Suprapubic skin (tissue), 4 donors: ENCODE results near the gene GABRD. TPM values are rescaled to one million over a fixed set of nuclear protein-coding genes. Genes with fewer than 3 reads are reported as not detected.

ENCODE experiments used
- DNase-seq, 2 donors: peaks; one replicate each; pipeline ENCODE4 v3.0.0-alpha.2; 2019; ENCODE audit warnings: low spot score in 2 of 2
- H3K27ac ChIP-seq: fragments of 200-600 bp; sonication (generic); one replicate; pipeline ENCODE4 v1.5.1; 2019
- H3K27me3 ChIP-seq: fragments of 200-600 bp; sonication (generic); one replicate; pipeline ENCODE4 v1.5.1; 2019
- H3K36me3 ChIP-seq: fragments of 200-600 bp; sonication (generic); one replicate; pipeline ENCODE4 v1.5.1; 2019
- H3K4me1 ChIP-seq: fragments of 200-600 bp; sonication (generic); one replicate; pipeline ENCODE4 v1.5.1; 2019
- H3K4me3 ChIP-seq: fragments of 200-600 bp; sonication (generic); one replicate; pipeline ENCODE4 v1.5.1; 2019; ENCODE audit warnings: mild to moderate bottlenecking
- H3K9me3 ChIP-seq: fragments of 200-600 bp; sonication (generic); one replicate; pipeline ENCODE4 v1.5.1; 2019
- CTCF ChIP-seq, 2 donors: fragments of 200-600 bp in 1 of 2; fragments of 450-650 bp in 1 of 2; sonication (generic) in 1 of 2; IDR thresholded peaks; one replicate each; pipeline ENCODE4 v1.5.1; 2016 to 2019; ENCODE audit warnings: antibody characterized with exemption in 2 of 2, mild to moderate bottlenecking in 1 of 2, moderate library complexity in 1 of 2
- EP300 ChIP-seq: sonication (generic); formaldehyde crosslinking; IDR thresholded peaks from one replicate; pipeline ENCODE4 v1.6.1; 2017; ENCODE audit warnings: antibody characterized with exemption
- POLR2A ChIP-seq, 2 donors: fragments of 450-650 bp; IDR thresholded peaks; one replicate each; pipeline ENCODE4 v1.6.1; 2017; ENCODE audit warnings: antibody characterized with exemption in 2 of 2, mild to moderate bottlenecking in 2 of 2, moderate library complexity in 2 of 2
- POLR2AphosphoS5 ChIP-seq, 3 donors: sonication (generic); formaldehyde crosslinking; IDR thresholded peaks; one replicate each; pipeline ENCODE4 v1.6.1; 2017; ENCODE audit warnings: antibody characterized with exemption in 3 of 3
- WGBS: methylation state at CpG from one replicate; pipeline ENCODE4 v1.1.5; 2018; 5-methylcytosine and 5-hydroxymethylcytosine counted together
- total RNA-seq, 4 donors: library from RNA; depleted of rRNA; stranded (reverse); fragments of >200 nt; gene quantifications; one replicate each; pipeline ENCODE4 v1.1.0, GENCODE V29; 2016

GABRD gene
- total RNA-seq, 4 donors from 2014 or later: 0.52 to 1.7 (median 1.2) TPM; not detected in 1

GRCh38 chr1:2001773-2002411 is 17.3 kb upstream of the GABRD start:
- Histone ChIP-seq H3K36me3 (no peaks in the 10 kb centered on the region), H3K4me3 (no peak overlapping the region), H3K27me3 (peaks cover 64% of the 10 kb centered on the region), H3K27ac (no peak overlapping the region), H3K4me1 (peaks cover 6% of the 10 kb centered on the region), H3K9me3 (no peaks in the 10 kb centered on the region)
- 69% methylated on average over 13 of the region's 13 CpGs for WGBS
- DNase-seq: no peak
- TF ChIP-seq POLR2A (IDR thresholded peaks at IDR 0.05): no peak
- TF ChIP-seq POLR2AphosphoS5 (IDR thresholded peaks at IDR 0.05): no peak
- TF ChIP-seq EP300: no peak
- TF ChIP-seq CTCF (IDR thresholded peaks at IDR 0.05): no peak

GRCh38 chr1:2003541-2004131 is 15.5 kb upstream of the GABRD start, which contains the start of gene CFAP74:
Gene CFAP74, minus strand, starts transcription at chr1:2003786. Its CDS starts 12,830 bp downstream, at chr1:1990956.
- peaks cover 6% of the 10 kb centered on the region for H3K4me1 ChIP-seq
- no peak within 1 kb of the TSS for H3K27ac ChIP-seq
- TF ChIP-seq CTCF (IDR thresholded peaks at IDR 0.05): no peak
- no peak for TF ChIP-seq POLR2AphosphoS5 (IDR thresholded peaks at IDR 0.05)
- TF ChIP-seq POLR2A (IDR thresholded peaks at IDR 0.05): no peak
- no peak for TF ChIP-seq EP300
- no peak within 1 kb of the TSS for H3K4me3 ChIP-seq
- WGBS: 8% methylated on average over 15 of the region's 49 CpGs
- peaks cover 73% of the 10 kb centered on the region for H3K27me3 ChIP-seq
- DNase-seq: no peak
- no peaks in the 10 kb centered on the region for H3K9me3 ChIP-seq
- H3K36me3 ChIP-seq: no peaks in the 10 kb centered on the region

GRCh38 chr1:2004856-2005255 is 14.3 kb upstream of the GABRD start:
- Histone ChIP-seq H3K27me3 (peaks cover 81% of the 10 kb centered on the region), H3K36me3 (no peaks in the 10 kb centered on the region), H3K27ac (no peak overlapping the region), H3K4me1 (peaks cover 6% of the 10 kb centered on the region), H3K9me3 (no peaks in the 10 kb centered on the region), H3K4me3 (no peak overlapping the region)
- 73% methylated on average over 21 of the region's 21 CpGs for WGBS
- no peak for TF ChIP-seq CTCF (IDR thresholded peaks at IDR 0.05)
- no peak for TF ChIP-seq POLR2AphosphoS5 (IDR thresholded peaks at IDR 0.05)
- TF ChIP-seq EP300: no peak
- no peak for TF ChIP-seq POLR2A (IDR thresholded peaks at IDR 0.05)
- DNase-seq: no peak

DNA sequence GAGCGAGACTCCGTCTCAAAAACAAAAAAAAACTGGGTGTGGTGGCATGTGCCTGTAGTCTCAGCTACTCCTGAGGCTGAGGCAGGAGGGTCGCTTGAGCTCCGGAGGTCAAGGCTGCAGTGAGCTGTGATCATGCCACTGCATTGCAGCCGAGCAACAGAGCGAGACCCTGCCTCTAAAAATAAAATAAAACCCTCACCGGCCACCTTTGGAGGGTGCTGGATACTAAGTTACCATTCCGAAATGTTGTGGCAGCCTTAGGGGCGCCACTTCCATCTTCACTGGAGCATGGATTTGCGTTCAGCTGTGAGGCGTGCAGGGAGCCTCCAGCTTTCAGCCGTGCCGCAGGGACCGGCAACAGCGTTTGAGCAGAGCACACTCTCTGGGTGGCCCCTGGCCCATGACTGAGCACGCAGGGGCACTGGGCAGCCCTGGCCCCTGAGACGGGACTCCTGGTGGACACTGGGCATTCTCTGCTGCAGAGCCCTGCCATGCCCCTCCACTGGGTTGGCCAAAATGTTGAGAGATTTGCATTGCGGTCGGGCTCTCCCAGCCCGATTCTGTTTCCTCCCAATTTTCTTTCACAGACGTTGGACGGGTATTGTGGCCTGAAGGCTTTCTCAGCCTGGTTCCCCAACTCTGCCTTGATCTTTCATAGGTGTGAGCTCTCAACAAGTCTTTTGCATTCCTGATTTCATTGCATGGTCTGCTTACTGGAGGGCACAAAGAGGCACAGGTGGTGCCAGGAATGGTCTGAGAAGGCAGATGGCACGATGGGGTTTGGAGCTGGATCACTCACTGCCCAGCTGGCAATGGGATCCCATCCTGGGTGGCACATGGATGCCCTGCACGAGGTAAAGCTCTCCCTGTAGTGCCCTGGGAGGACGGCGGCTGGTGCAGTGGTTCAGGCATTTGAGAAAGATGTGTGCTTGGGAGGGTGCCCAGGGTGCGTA is 9.8 kb upstream of the GABRD start:
- Histone ChIP-seq H3K4me3 (no peak overlapping the region), H3K27ac (no peak overlapping the region), H3K36me3 (no peaks in the 10 kb centered on the region), H3K9me3 (no peaks in the 10 kb centered on the region), H3K27me3 (peaks cover 58% of the 10 kb centered on the region), H3K4me1 (no peaks in the 10 kb centered on the region)
- WGBS: 65% methylated on average over 26 of the region's 27 CpGs
- DNase-seq: no peak
- no peak for TF ChIP-seq CTCF (IDR thresholded peaks at IDR 0.05)
- TF ChIP-seq EP300: no peak
- no peak for TF ChIP-seq POLR2AphosphoS5 (IDR thresholded peaks at IDR 0.05)
- no peak for TF ChIP-seq POLR2A (IDR thresholded peaks at IDR 0.05)

- Histone ChIP-seq H3K27ac (no peak overlapping the region), H3K9me3 (no peaks in the 10 kb centered on the region), H3K36me3 (no peaks in the 10 kb centered on the region), H3K27me3 (peaks cover 47% of the 10 kb centered on the region), H3K4me3 (no peak overlapping the region), H3K4me1 (peaks cover 6% of the 10 kb centered on the region)
- DNase-seq: no peak
- TF ChIP-seq CTCF (IDR thresholded peaks at IDR 0.05) (no peak), POLR2A (IDR thresholded peaks at IDR 0.05) (no peak), POLR2AphosphoS5 (IDR thresholded peaks at IDR 0.05) (no peak), EP300 (no peak)
- 93% methylated on average over 11 of the region's 15 CpGs for WGBS
Observed at GRCh38 chr1:2014181-2014580, 5.0 kb upstream of the GABRD start.
